ENCODE data around the gene RNF220. TPM values are rescaled to one million over a fixed set of nuclear protein-coding genes. Genes with fewer than 3 reads are reported as not detected.

RNF220 gene
- total RNA-seq, 2 experiments from 2014 or later, result 73.7 to 74.3 TPM

DNA sequence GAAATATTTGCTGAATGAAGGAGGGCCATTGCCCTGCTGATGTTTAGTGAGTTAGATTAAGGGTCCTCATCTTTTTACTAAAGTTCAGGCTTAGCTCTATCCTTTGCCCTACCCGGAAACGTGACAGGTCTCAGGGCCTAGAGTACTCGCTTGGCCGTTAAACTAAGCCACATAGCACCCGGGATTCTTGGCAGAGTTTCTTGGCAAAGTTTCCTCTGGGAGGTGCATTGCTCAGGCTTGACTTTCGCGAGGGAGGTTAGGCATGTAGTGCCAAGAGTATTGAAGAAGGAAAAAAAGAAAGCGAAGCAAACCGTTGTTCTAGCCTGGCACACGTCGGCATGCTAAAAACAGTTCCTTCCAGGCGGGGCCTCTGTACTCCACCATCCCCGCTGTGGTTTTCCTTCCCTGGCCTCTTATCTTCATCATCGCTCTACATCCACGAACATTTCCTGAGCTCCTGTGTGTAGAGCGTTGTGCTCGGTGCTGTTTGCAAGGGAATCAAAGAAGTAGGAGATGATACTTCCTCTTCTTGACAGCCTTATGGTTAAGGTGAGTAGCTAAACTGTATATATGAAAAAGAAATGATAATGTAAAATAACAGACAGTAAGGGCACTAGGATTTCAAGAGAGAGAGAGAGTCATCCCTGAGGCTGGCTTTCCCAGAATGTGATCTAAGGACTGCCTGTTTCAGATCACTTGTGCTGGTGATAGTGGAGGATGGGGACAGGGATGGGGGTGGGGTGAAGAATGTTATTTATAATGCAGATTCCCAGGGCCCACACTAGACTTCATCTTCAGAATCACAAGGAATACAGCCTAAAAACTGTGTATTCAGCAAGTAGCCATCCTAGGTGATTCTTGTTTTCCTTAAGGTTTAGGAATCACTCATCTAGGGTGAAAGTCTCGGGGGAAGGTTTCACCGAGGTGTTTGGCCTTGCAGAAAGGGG, 18.8 kb downstream of the RNF220 start:
- H3K9me3 Mint-ChIP-seq, result no peaks in the 10 kb centered on the region
- H3K27me3 Mint-ChIP-seq, result peaks cover 73% of the 10 kb centered on the region
- no peak overlapping the region for H3K4me3 Mint-ChIP-seq
- CTCF ChIA-PET, result no interaction called here
- H3K4me1 Mint-ChIP-seq (ENCODE audit: low read depth), result peaks cover 5% of the 10 kb centered on the region
- no peaks in the 10 kb centered on the region for H3K36me3 Mint-ChIP-seq
- DNase-seq, result no peak
- POLR2A ChIA-PET, result no interaction called here
- no peak overlapping the region for H3K27ac Mint-ChIP-seq
- intact Hi-C loops (cut with micrococcal nuclease), result no loop called here

DNA sequence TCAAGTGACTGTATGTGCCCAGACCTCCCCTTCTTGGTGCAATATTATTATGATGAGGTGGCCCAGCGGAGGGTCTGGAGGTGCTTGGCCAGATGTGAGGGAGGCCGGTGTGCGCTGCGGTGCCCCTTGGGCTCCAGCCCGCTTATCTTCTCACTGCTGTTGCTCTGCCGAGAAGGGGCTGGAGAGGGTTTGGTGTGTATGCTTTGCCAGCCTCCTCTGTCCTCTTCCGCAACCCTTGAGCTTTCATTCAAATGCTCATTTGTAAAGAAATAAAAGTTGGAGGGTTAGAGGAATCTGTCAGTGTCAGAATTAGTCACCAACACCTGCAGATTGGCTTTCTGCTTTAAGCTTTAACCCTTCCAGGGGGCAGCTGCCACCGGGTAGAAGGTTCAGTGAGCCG, 19.7 kb downstream of the RNF220 start:
- ChIA-PET POLR2A (interaction anchor here (1.1 kb wide), 1 partner anchor 15 kb away, joined by 3 read pairs; no protein-coding TSS in a partner anchor), CTCF (no interaction called here)
- no peak overlapping the region for H3K27ac Mint-ChIP-seq
- peaks cover 5% of the 10 kb centered on the region for H3K4me1 Mint-ChIP-seq (ENCODE audit: low read depth)
- peaks cover 76% of the 10 kb centered on the region for H3K27me3 Mint-ChIP-seq
- no peak overlapping the region for H3K4me3 Mint-ChIP-seq
- H3K36me3 Mint-ChIP-seq, result no peaks in the 10 kb centered on the region
- no peak for DNase-seq
- no peaks in the 10 kb centered on the region for H3K9me3 Mint-ChIP-seq
- intact Hi-C loops (cut with micrococcal nuclease), result no loop called here

DNA sequence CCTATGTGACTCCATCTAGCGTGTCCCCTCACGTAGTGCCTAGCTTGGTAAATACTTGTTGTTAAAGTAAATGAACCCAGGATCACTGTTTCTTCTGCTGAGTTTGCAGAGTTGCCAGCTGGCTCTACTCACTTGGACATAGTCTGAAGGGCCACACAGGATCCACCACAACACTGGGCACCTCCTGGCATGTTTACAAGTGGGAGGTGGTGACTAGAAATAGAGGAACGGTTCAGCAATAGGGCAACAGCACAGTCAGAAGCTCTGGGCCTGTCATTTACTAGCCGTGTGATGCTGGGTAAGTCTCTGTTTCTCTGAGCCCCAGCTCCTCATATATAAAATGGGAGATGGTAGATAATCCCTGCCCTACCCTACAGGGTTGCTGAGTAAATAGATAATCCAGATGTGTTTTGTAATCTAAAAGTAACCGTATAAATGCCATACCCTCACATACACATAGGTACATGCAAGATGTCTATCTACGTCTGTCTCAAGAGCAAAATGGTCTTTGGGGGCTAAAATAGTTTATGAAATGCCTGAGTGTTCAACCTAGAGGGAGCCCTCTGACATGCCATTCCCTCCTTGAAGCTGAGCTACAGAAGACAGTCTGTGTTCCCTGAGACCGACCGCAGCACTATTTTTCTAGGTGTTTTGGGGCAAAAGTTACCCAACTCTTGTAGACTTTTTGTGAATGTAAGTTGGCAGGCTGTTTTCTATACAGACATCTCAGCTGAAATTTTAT, 20.5 kb downstream of the RNF220 start:
- peaks cover 5% of the 10 kb centered on the region for H3K4me1 Mint-ChIP-seq (ENCODE audit: low read depth)
- intact Hi-C loops (cut with micrococcal nuclease), result no loop called here
- no peak for DNase-seq
- H3K27ac Mint-ChIP-seq, result no peak overlapping the region
- ChIA-PET CTCF (no interaction called here), POLR2A (interaction anchor here (1.1 kb wide), 1 partner anchor 16 kb away, joined by 3 read pairs; no protein-coding TSS in a partner anchor)
- H3K27me3 Mint-ChIP-seq, result peaks cover 68% of the 10 kb centered on the region
- H3K36me3 Mint-ChIP-seq, result no peaks in the 10 kb centered on the region
- no peak overlapping the region for H3K4me3 Mint-ChIP-seq
- no peaks in the 10 kb centered on the region for H3K9me3 Mint-ChIP-seq

DNA sequence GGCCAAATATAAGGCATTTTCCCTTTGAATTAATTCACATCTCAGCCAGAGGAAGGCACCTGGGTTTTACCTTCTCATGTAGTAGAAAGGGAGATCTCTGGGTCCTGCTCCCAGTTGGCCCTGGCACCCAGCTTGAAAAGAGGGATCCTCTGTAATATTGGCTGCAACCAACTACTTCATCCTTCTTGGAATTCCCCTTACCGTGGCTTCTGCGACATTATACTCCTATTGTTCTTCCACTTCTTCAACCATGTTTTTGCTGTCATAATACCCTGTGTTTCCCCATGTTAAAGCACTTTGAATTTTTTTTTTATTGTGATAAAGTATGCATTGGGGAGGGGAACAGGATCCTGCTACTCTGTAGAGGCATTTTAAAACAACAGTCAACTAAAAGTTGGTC, 26.8 kb downstream of the RNF220 start:
- Mint-ChIP-seq H3K4me3 (no peak overlapping the region), H3K27me3 (peaks cover 32% of the 10 kb centered on the region), H3K36me3 (no peaks in the 10 kb centered on the region), H3K27ac (no peak overlapping the region), H3K9me3 (no peaks in the 10 kb centered on the region), H3K4me1 (ENCODE audit: low read depth) (no peaks in the 10 kb centered on the region)
- no peak for DNase-seq
- ChIA-PET POLR2A (no interaction called here), CTCF (no interaction called here)
- intact Hi-C loops (cut with micrococcal nuclease), result no loop called here

DNA sequence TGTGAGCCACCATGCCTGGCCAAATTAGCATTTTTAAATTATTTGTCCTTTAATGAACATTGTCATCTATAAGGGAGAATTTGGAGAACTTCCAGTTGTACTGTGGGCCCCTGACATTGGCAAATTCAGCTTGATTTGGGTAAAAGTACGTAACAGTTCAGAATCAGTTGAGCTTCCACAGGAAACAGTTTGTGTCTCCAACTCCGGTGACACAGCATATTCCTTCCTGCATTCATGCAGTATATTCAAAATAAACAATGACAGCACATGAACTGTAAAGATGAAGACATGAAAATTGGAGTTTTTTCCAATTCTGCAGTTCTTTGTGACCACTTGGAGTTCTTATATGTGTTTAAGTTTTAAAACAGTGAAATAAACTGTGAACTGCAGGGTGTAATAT, 28.2 kb downstream of the RNF220 start:
- DNase-seq, result no peak
- H3K27me3 Mint-ChIP-seq, result peaks cover 23% of the 10 kb centered on the region
- no peaks in the 10 kb centered on the region for H3K4me1 Mint-ChIP-seq (ENCODE audit: low read depth)
- no peak overlapping the region for H3K27ac Mint-ChIP-seq
- intact Hi-C loops (cut with micrococcal nuclease), result no loop called here
- H3K36me3 Mint-ChIP-seq, result no peaks in the 10 kb centered on the region
- ChIA-PET POLR2A (no interaction called here), CTCF (no interaction called here)
- H3K4me3 Mint-ChIP-seq, result no peak overlapping the region
- H3K9me3 Mint-ChIP-seq, result no peaks in the 10 kb centered on the region

DNA sequence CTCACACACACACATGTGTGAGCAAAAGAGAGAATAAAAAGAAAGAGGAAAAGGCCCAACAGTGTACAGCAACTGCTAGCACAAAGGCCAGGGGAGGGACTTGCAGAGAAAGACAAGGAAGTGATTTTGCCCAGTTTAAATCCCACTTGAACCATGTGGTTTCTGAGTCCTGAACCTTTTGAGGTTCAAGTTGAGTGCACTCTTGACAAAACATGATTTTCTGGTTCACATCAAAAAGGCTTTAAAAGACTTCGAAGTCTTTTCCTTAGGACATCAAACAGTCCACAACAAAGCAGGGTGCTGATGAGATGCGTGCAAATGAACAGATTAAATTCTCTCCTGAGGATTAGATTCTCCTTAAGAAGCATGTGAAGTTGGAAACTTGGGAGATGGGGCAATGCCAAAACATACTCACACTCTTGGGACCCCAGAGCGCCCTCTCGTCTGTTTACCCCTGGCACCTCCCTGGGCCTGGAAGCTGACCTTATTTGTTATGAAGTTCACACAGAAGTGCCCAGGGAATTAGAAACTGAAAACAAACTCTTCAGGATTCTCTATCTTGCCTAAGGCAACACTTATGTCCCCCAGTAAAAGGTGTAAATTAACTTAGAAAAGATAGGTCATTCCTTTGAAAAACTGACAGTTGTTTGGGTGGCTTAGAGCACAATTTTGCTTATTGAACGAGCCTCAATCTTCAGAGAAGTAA, 31.5 kb downstream of the RNF220 start:
- ChIA-PET POLR2A (no interaction called here), CTCF (no interaction called here)
- no peak overlapping the region for H3K4me3 Mint-ChIP-seq
- H3K4me1 Mint-ChIP-seq (ENCODE audit: low read depth), result no peaks in the 10 kb centered on the region
- no peak overlapping the region for H3K27ac Mint-ChIP-seq
- intact Hi-C loops (cut with micrococcal nuclease), result no loop called here
- no peaks in the 10 kb centered on the region for H3K36me3 Mint-ChIP-seq
- DNase-seq, result no peak
- H3K9me3 Mint-ChIP-seq, result no peaks in the 10 kb centered on the region
- peaks cover 9% of the 10 kb centered on the region for H3K27me3 Mint-ChIP-seq

DNA sequence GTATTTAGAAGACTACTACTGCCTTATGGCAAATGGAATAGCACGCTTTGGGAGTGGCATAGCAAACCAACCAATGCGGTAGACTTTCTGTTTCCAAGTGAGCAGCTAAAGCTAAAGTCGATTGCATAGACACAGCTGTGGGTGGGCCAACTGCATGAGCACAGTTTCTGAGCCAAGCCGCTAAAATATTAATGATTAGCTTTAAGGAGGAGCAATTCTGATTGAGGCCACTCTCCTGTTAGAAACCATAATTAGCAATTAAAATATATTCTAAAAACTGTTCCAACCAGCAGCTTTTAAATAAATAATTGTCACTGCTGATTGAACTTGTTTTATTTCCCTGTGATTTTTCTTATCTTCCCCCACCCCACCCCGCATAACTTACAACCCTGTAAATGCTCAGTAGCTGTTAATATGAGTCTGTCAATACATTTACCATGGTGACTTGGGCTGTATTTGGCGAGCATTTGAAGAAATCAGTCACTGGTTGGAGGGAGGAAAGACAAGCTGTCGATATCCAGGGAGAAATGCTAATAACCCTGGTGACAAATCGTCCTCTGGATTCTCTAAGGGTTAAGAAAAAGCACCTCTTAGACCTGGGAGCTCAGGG, 32.2 kb downstream of the RNF220 start:
- Mint-ChIP-seq H3K4me1 (ENCODE audit: low read depth) (no peaks in the 10 kb centered on the region), H3K4me3 (no peak overlapping the region), H3K36me3 (no peaks in the 10 kb centered on the region), H3K27me3 (peaks cover 6% of the 10 kb centered on the region), H3K27ac (no peak overlapping the region), H3K9me3 (no peaks in the 10 kb centered on the region)
- ChIA-PET POLR2A (no interaction called here), CTCF (interaction anchor here (0.6 kb wide), 1 partner anchor 155 kb away, joined by 3 read pairs; no protein-coding TSS in a partner anchor)
- no peak for DNase-seq
- intact Hi-C loops (cut with micrococcal nuclease), result no loop called here

DNA sequence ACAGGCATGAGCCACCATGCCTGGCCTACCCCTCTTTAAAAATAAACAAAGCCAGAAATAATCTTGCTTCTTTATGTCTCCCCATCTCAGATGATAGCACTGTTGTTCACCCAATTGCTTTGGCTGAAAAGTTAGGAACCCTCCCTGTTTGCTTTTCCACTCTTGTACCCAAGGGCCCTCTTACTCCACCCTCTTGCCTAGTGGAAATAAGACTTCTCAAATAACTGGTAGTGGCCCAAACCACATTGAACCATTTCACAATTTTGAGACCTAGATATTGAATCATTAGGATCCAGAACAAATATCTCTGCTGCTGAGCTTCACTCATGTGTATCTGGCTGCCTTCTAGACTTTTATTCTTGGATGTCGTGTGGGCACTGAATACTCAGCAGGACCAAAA, 37.7 kb downstream of the RNF220 start:
- no peak overlapping the region for H3K27ac Mint-ChIP-seq
- intact Hi-C loops (cut with micrococcal nuclease), result no loop called here
- CTCF ChIA-PET, result no interaction called here
- H3K4me3 Mint-ChIP-seq, result no peak overlapping the region
- POLR2A ChIA-PET, result no interaction called here
- no peaks in the 10 kb centered on the region for H3K36me3 Mint-ChIP-seq
- no peaks in the 10 kb centered on the region for H3K4me1 Mint-ChIP-seq (ENCODE audit: low read depth)
- no peak for DNase-seq
- peaks cover 10% of the 10 kb centered on the region for H3K27me3 Mint-ChIP-seq
- no peaks in the 10 kb centered on the region for H3K9me3 Mint-ChIP-seq

DNA sequence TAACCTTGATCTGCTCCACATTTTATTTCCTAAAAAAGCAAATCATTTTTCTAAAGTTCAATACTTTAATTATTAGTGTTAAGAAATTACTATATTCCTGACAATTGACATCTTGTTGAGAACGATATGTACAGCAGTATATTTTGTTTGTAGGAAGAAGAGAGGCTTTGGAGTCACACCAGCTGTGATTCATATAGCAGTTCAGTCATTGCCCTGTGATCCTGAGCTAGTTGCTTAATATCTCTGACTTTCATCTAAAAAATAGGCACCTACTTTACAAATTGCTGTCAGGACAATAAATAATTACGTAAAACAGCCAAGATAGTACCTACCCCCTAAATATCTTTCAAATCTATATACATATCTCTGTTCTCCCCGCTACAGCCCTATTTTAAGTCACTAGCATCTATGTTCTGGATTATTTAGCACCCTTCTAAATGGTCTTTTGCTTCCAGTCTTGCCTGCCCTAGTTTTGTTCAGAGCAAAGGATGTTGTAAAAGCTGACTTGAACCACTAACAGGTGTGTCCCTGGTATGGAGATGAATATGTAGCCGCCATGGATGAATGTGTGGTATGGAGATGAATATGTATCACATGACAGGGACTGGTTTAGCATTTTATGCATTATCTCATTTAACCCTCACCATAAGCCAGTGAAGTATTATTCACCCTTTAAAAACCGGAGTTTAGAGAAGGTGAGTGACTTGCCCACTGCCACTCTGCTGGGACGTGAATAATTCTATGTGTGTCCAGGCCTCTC, 42.2 kb downstream of the RNF220 start:
- H3K4me1 Mint-ChIP-seq (ENCODE audit: low read depth), result no peaks in the 10 kb centered on the region
- H3K27me3 Mint-ChIP-seq, result peaks cover 16% of the 10 kb centered on the region
- CTCF ChIA-PET, result no interaction called here
- intact Hi-C loops (cut with micrococcal nuclease), result no loop called here
- no peak for DNase-seq
- no peak overlapping the region for H3K4me3 Mint-ChIP-seq
- H3K36me3 Mint-ChIP-seq, result no peaks in the 10 kb centered on the region
- POLR2A ChIA-PET, result no interaction called here
- no peak overlapping the region for H3K27ac Mint-ChIP-seq
- H3K9me3 Mint-ChIP-seq, result no peaks in the 10 kb centered on the region

DNA sequence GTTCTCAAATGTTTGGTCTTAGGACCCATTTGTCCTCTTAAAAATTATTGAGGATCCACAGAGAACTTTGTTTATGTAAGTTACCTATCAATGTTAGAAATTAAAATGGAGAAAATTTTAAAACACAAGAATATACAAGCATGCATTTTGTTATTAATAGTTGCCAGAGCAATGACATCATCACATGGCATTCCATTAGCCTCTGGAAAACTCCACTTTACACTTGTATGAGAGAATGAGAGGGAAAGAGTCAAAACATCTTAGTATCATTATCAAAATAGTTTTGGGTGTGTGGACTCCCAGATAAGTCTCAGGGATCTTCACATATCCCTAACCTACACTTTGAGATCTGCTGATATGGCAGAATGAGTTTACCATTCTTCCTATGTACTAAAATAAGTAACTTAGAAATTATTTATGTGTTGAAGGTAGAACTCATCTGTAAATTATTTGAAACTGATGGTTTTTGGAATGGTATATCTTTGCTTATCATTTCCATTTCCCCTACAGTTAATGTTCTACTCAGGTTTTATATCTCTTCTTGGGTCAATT, 48.8 kb downstream of the RNF220 start:
- ChIA-PET CTCF (no interaction called here), POLR2A (no interaction called here)
- Mint-ChIP-seq H3K27ac (no peak overlapping the region), H3K4me1 (ENCODE audit: low read depth) (no peaks in the 10 kb centered on the region), H3K36me3 (no peaks in the 10 kb centered on the region), H3K9me3 (peaks cover 2% of the 10 kb centered on the region), H3K4me3 (no peak overlapping the region), H3K27me3 (peaks cover 38% of the 10 kb centered on the region)
- intact Hi-C loops (cut with micrococcal nuclease), result no loop called here
- no peak for DNase-seq

DNA sequence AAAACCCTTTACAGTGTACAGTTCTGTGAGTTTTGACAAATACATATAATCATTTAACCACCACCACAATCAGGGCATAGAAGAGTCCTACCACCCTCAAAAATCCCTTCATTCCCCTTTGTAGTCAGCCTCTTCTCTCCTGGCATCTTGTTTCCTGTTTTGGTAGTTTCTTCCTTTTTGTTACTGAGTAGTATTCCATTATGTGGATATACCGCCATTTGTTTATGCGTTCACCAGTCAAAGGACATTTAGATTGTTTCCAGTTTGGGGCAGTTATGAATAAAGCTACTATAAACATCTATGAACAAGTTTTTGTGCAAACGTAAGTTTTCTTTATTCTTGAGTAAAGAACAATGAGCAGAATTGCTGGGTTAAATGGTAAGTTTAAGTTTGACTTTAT, 49.6 kb downstream of the RNF220 start:
- H3K36me3 Mint-ChIP-seq, result no peaks in the 10 kb centered on the region
- CTCF ChIA-PET, result no interaction called here
- H3K4me3 Mint-ChIP-seq, result no peak overlapping the region
- no peak overlapping the region for H3K27ac Mint-ChIP-seq
- no peak for DNase-seq
- H3K4me1 Mint-ChIP-seq (ENCODE audit: low read depth), result no peaks in the 10 kb centered on the region
- POLR2A ChIA-PET, result interaction anchor here (0.6 kb wide), 1 partner anchor 67 kb away, joined by 3 read pairs; no protein-coding TSS in a partner anchor
- intact Hi-C loops (cut with micrococcal nuclease), result no loop called here
- H3K27me3 Mint-ChIP-seq, result peaks cover 41% of the 10 kb centered on the region
- H3K9me3 Mint-ChIP-seq, result peaks cover 2% of the 10 kb centered on the region
